Lower lobe of right lung (tissue), 2 donors: ENCODE measurements around the gene AKAP8L. TPM values are rescaled to one million over a fixed set of nuclear protein-coding genes. Genes with fewer than 3 reads are reported as not detected.

Source experiments
- ATAC-seq, 2 donors: fragments of 200-7000 bp; cut with Tn5 transposase; one replicate each; pipeline ENCODE4 v1.9.1; 2020 to 2022; ENCODE audit warnings: mild to moderate bottlenecking in 2 of 2, moderate library complexity in 2 of 2
- DNase-seq: peaks from one replicate; pipeline ENCODE4 v3.0.0-alpha.2; 2020
- H3K27ac ChIP-seq: fragments of 200-600 bp; one replicate; pipeline ENCODE4 v1.8.0; 2022
- H3K27me3 ChIP-seq: fragments of 200-600 bp; one replicate; pipeline ENCODE4 v1.8.0; 2022; ENCODE audit warnings: low read depth
- H3K36me3 ChIP-seq: fragments of 200-600 bp; one replicate; pipeline ENCODE4 v1.8.0; 2022; ENCODE audit warnings: mild to moderate bottlenecking
- H3K4me1 ChIP-seq: fragments of 200-600 bp; one replicate; pipeline ENCODE4 v1.8.0; 2022
- H3K4me3 ChIP-seq: fragments of 200-600 bp; one replicate; pipeline ENCODE4 v1.8.0; 2022; ENCODE audit warnings: mild to moderate bottlenecking
- H3K9me3 ChIP-seq: fragments of 200-600 bp; one replicate; pipeline ENCODE4 v1.8.0; 2022
- intact Hi-C: fragments of 100-400 bp; cut with DNase I; formaldehyde crosslinking; loops from one replicate; pipeline ENCODE4 v1.11.0; 2022
- total RNA-seq: library from RNA; stranded (reverse); fragmentation: NEBNext Ultra II Directional; extraction: Animal tissue kit (Norgen Biotek cat#: 25700); gene quantifications from one replicate; pipeline ENCODE4 v1.2.1, GENCODE V29; 2021
- TF ChIP-seq, protein P1 (sequence below): fragments of 200-600 bp; IDR thresholded peaks from one replicate; pipeline ENCODE4 v1.8.0; 2022; ENCODE audit warnings: antibody characterized with exemption, mild to moderate bottlenecking
- donor health status: DM: no; HTN: yes; CAD: no; lungs with severe emphysema.

The AKAP8L gene
- total RNA-seq, 1 donor from 2014 or later: 94.2 TPM

DNA sequence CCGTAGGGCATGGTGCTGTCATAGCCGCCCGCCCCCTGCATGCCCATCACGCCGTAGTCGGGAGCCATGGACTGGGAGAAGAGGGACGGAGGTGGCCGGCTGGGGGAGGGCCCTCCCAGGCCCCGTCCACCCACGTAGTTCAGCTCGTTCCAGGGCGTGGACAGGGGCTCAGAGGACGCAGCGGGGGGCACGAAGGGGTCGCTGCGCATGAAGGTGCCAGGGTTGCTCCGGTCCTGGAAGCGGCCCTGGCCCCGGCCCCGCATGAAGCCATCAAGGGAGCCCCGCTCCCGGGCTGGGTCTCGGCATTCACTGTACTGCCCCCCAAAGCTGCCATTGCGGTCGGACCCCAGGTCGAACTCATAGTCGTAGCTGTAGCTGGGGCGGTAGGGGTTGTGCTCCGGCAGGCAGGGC is 45.9 kb downstream of the AKAP8L start:
- H3K27me3 ChIP-seq: no peaks in the 10 kb centered on the region
- H3K27ac ChIP-seq: no peak overlapping the region
- intact Hi-C loops: no loop called here
- H3K9me3 ChIP-seq: no peaks in the 10 kb centered on the region
- DNase-seq (no peak), ATAC-seq (no peak)
- peaks cover 70% of the 10 kb centered on the region for H3K36me3 ChIP-seq
- TF ChIP-seq, protein P1, sequence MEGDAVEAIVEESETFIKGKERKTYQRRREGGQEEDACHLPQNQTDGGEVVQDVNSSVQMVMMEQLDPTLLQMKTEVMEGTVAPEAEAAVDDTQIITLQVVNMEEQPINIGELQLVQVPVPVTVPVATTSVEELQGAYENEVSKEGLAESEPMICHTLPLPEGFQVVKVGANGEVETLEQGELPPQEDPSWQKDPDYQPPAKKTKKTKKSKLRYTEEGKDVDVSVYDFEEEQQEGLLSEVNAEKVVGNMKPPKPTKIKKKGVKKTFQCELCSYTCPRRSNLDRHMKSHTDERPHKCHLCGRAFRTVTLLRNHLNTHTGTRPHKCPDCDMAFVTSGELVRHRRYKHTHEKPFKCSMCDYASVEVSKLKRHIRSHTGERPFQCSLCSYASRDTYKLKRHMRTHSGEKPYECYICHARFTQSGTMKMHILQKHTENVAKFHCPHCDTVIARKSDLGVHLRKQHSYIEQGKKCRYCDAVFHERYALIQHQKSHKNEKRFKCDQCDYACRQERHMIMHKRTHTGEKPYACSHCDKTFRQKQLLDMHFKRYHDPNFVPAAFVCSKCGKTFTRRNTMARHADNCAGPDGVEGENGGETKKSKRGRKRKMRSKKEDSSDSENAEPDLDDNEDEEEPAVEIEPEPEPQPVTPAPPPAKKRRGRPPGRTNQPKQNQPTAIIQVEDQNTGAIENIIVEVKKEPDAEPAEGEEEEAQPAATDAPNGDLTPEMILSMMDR: no peak
- peaks cover 33% of the 10 kb centered on the region for H3K4me1 ChIP-seq
- H3K4me3 ChIP-seq: no peak overlapping the region

DNA sequence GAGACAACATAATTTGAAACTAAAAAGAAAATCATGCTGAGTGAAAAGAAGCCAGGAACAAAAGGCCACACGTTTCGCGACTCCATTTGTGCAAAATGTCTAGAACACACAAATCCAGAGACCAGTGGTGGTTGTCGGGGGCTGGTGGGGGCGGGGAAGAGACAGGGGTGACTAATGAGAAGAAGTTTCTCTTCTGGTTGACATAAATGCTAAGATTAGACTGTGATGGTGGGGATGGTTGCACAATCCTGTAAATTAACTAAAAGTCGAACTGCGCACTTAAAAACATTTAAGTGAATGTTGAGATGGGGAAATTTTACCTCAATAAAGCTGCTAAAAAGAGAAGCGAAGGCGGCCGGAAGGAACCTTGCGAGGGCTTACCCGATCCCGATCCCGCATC is 46.3 kb downstream of the AKAP8L start:
- H3K4me3 ChIP-seq: no peak overlapping the region
- ATAC-seq: no peak
- H3K4me1 ChIP-seq: peaks cover 29% of the 10 kb centered on the region
- no peaks in the 10 kb centered on the region for H3K27me3 ChIP-seq
- TF ChIP-seq, protein P1: no peak
- peaks cover 75% of the 10 kb centered on the region for H3K36me3 ChIP-seq
- intact Hi-C loops: no loop called here
- H3K27ac ChIP-seq: no peak overlapping the region
- no peaks in the 10 kb centered on the region for H3K9me3 ChIP-seq
- DNase-seq: no peak

DNA sequence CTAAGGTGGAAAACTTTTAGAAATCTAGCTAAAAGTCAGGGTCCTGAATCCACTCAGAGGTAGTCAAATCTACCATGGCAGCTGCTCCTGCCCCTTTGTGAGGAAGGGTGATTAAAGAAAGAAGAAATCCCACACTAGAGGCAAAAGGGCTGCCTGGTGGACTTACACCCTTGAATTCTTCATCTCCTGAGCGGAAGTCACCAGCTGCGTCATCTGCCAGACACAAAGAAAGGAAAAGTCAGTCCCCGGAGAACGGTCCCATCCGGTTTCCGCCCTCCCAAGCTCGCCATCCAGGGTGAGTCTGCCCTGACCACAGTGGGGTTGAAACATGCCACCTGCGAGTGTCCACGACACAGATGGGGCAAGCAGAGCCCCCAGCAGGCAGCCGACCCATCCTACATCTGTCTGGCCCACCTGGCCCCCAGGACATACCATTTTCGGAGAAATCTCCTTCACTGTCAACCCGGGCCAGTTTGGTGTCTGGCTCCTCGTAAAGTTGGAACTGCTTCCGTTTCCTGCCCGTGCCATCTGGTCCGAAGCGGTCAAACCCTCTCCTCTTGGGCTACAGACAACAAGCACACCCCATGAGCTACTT is 46.9 kb downstream of the AKAP8L start:
- no peaks in the 10 kb centered on the region for H3K9me3 ChIP-seq
- H3K27ac ChIP-seq: no peak overlapping the region
- H3K4me1 ChIP-seq: peaks cover 23% of the 10 kb centered on the region
- intact Hi-C loops: no loop called here
- no peak overlapping the region for H3K4me3 ChIP-seq
- TF ChIP-seq, protein P1: no peak
- DNase-seq (no peak), ATAC-seq (no peak)
- H3K27me3 ChIP-seq: no peaks in the 10 kb centered on the region
- peaks cover 80% of the 10 kb centered on the region for H3K36me3 ChIP-seq

DNA sequence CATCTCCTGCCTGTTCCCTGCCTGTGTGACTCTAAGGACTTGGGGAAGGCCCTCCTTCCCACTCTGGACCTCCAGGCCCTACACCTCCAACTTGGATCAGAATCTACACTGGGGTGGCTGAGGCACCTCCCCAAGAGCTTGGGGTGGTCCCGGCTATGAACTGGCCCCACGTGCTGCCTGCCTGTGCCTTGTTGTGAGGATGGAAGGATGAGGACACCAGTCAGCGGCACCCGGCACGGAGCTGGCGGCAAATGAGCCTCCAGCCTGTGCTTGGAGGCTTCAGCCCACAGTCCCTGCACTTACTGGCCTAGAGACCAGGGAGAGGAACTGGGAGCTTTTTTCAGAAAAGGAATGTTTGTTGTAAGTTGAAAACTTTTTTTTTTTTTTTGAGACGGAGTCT is 47.7 kb downstream of the AKAP8L start:
- intact Hi-C loops: no loop called here
- ATAC-seq (no peak), DNase-seq (no peak)
- peaks cover 88% of the 10 kb centered on the region for H3K36me3 ChIP-seq
- H3K4me3 ChIP-seq: no peak overlapping the region
- no peaks in the 10 kb centered on the region for H3K27me3 ChIP-seq
- TF ChIP-seq, protein P1: no peak
- peaks cover 15% of the 10 kb centered on the region for H3K4me1 ChIP-seq
- no peaks in the 10 kb centered on the region for H3K9me3 ChIP-seq
- no peak overlapping the region for H3K27ac ChIP-seq

DNA sequence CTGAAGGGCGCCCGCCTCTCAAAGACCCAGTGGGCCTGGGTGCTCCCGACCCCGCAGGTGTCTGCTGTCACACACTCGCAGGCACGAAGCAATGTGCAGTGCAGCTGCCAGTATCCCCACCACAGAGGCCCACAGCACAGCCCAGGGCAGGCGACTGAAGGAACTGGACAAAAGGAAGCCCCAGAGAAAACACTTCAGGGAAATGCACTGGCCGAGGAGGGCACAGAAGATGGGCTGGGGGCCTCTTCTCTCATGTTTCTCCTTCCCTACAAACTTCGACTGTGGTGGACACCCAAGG is 49.2 kb downstream of the AKAP8L start:
- Histone ChIP-seq H3K4me3 (no peak overlapping the region), H3K9me3 (no peaks in the 10 kb centered on the region), H3K27me3 (no peaks in the 10 kb centered on the region), H3K36me3 (peaks cover 100% of the 10 kb centered on the region), H3K27ac (no peak overlapping the region), H3K4me1 (peaks cover 7% of the 10 kb centered on the region)
- TF ChIP-seq, protein P1: no peak
- ATAC-seq: no peak
- no peak for DNase-seq
- intact Hi-C loops: no loop called here
